Measurements from ENCODE around the gene TTLL11.
A peak's percentile ranks its signal among the peaks of the same experiment; 100 is the strongest.

DNA sequence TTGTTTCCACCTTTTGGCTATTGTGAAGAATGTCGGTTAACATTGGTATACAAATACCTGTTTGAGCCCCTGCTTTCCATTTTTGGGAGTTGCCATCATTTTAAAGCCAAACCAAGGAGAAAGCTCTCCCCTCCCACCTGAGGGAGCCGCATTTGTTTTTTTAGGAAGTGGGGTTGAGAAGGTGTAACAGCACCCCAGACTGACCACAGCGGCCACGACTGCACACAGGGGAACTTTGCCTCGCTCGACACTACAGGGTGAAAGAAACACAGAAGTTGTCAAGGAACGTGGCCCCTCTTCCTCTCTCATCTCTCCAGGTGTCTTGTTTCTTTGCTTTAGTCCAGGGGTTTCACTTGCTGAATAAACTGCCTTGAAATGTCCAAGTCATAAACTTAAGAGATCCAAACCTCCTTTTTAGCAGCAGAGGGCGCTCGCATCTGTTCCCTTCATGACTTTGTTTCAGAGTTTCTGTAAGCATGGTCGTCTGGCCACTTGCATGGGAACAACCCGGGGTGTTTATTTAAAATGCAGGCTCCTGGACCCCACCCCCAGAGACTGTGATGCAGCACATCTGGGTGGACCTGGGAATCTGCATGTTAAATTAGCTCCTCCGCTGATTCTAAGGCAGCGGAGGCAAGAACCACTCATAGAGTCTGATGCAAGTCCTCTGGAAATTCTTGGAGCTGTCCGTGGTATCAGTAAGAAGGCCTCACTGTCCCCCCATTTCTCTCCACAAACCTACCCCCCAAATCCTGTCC lies 2.1 kb upstream of the TTLL11 start:
- TF ChIP-seq, protein P1, sequence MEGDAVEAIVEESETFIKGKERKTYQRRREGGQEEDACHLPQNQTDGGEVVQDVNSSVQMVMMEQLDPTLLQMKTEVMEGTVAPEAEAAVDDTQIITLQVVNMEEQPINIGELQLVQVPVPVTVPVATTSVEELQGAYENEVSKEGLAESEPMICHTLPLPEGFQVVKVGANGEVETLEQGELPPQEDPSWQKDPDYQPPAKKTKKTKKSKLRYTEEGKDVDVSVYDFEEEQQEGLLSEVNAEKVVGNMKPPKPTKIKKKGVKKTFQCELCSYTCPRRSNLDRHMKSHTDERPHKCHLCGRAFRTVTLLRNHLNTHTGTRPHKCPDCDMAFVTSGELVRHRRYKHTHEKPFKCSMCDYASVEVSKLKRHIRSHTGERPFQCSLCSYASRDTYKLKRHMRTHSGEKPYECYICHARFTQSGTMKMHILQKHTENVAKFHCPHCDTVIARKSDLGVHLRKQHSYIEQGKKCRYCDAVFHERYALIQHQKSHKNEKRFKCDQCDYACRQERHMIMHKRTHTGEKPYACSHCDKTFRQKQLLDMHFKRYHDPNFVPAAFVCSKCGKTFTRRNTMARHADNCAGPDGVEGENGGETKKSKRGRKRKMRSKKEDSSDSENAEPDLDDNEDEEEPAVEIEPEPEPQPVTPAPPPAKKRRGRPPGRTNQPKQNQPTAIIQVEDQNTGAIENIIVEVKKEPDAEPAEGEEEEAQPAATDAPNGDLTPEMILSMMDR (IDR thresholded peaks at IDR 0.05): peak in 1 of 2 donors; percentile 55
- TF ChIP-seq EP300 (IDR thresholded peaks at IDR 0.05): no peak

Data from suprapubic skin (tissue), 3 donors.